H9 (cell line): ENCODE results near the gene TP53TG5. TPM values are rescaled to one million over a fixed set of nuclear protein-coding genes. Genes with fewer than 3 reads are reported as not detected.

Experiments used
- DNase-seq: peaks from one replicate; pipeline ENCODE4 v3.0.0-alpha.2; 2017
- H2AFZ ChIP-seq: one replicate; pipeline ENCODE4 v1.6.1; 2013; ENCODE audit warnings: mild to moderate bottlenecking, low read length, control low read depth, moderate library complexity
- H2AK5ac ChIP-seq: 2 replicates; pipeline ENCODE4 v1.6.1; 2013; ENCODE audit warnings: low read length, control low read depth, mixed read lengths; ENCODE audit not compliant: insufficient read length
- H2BK120ac ChIP-seq: one replicate; pipeline ENCODE4 v1.6.1; 2013; ENCODE audit warnings: low read depth, mild to moderate bottlenecking, low read length, control low read depth, inconsistent platforms; ENCODE audit not compliant: poor library complexity, severe bottlenecking
- H2BK12ac ChIP-seq: 2 replicates; pipeline ENCODE4 v1.6.1; 2013; ENCODE audit warnings: low read length, control low read depth, mixed read lengths, low read depth; ENCODE audit not compliant: insufficient read length
- H2BK15ac ChIP-seq: 2 replicates; pipeline ENCODE4 v1.6.1; 2013; ENCODE audit warnings: low read depth, low read length, control low read depth
- H2BK20ac ChIP-seq: one replicate; pipeline ENCODE4 v1.6.1; 2013; ENCODE audit warnings: low read depth, mild to moderate bottlenecking, low read length, control low read depth, inconsistent platforms; ENCODE audit not compliant: poor library complexity, severe bottlenecking
- H2BK5ac ChIP-seq: 2 replicates; pipeline ENCODE4 v1.6.1; 2013; ENCODE audit warnings: low read length, control low read depth, mixed read lengths; ENCODE audit not compliant: insufficient read length
- H3K14ac ChIP-seq: 2 replicates; pipeline ENCODE4 v1.6.1; 2013; ENCODE audit warnings: low read length, control low read depth; ENCODE audit not compliant: insufficient read depth
- H3K18ac ChIP-seq: 2 replicates; pipeline ENCODE4 v1.6.1; 2013; ENCODE audit warnings: low read depth, mild to moderate bottlenecking, mixed read lengths, low read length, control low read depth; ENCODE audit not compliant: insufficient read length
- H3K23ac ChIP-seq: 2 replicates; pipeline ENCODE4 v1.6.1; 2013; ENCODE audit warnings: low read length, control low read depth, mixed read lengths, low read depth; ENCODE audit not compliant: insufficient read length
- H3K23me2 ChIP-seq: 2 replicates; pipeline ENCODE4 v1.6.1; 2013; ENCODE audit warnings: low read depth, mild to moderate bottlenecking, mixed read lengths, low read length, control low read depth; ENCODE audit not compliant: insufficient read length, poor library complexity, severe bottlenecking
- H3K27ac ChIP-seq: 2 replicates; pipeline ENCODE4 v1.5.1; 2013; ENCODE audit warnings: low read length, control low read depth, mixed read lengths, low read depth; ENCODE audit not compliant: insufficient read length
- H3K27me3 ChIP-seq: 2 replicates; pipeline ENCODE4 v1.6.1; 2013; ENCODE audit warnings: low read length, control low read depth, inconsistent platforms; ENCODE audit not compliant: insufficient read depth
- H3K4ac ChIP-seq: 2 replicates; pipeline ENCODE4 v1.6.1; 2013; ENCODE audit warnings: low read depth, mild to moderate bottlenecking, control low read depth, inconsistent platforms, low read length, moderate library complexity
- H3K4me1 ChIP-seq: 2 replicates; pipeline ENCODE4 v1.6.1; 2013; ENCODE audit warnings: low read length, control low read depth, inconsistent platforms; ENCODE audit not compliant: insufficient read depth
- H3K4me2 ChIP-seq: 2 replicates; pipeline ENCODE4 v1.6.1; 2013; ENCODE audit warnings: low read length, control low read depth, mixed read lengths; ENCODE audit not compliant: insufficient read length, insufficient read depth
- H3K56ac ChIP-seq: 2 replicates; pipeline ENCODE4 v1.6.1; 2013; ENCODE audit warnings: low read depth, mild to moderate bottlenecking, mixed read lengths, low read length, control low read depth; ENCODE audit not compliant: insufficient read length
- H3K79me1 ChIP-seq: 2 replicates; pipeline ENCODE4 v1.6.1; 2013; ENCODE audit warnings: low read depth, mild to moderate bottlenecking, moderate library complexity, low read length, control low read depth, inconsistent platforms; ENCODE audit not compliant: insufficient read depth, poor library complexity, severe bottlenecking
- H3K79me2 ChIP-seq: 2 replicates; pipeline ENCODE4 v1.6.1; 2013; ENCODE audit warnings: low read length, control low read depth, inconsistent platforms; ENCODE audit not compliant: insufficient read depth
- H3K9ac ChIP-seq: 2 replicates; pipeline ENCODE4 v1.6.1; 2013; ENCODE audit warnings: low read length, control low read depth, mixed read lengths; ENCODE audit not compliant: insufficient read length; ENCODE audit errors: extremely low read depth
- H3K9me3 ChIP-seq: one replicate; pipeline ENCODE4 v1.6.1; 2013; ENCODE audit warnings: low read depth, low read length, inconsistent platforms; ENCODE audit not compliant: control insufficient read depth
- H3T11ph ChIP-seq: one replicate; pipeline ENCODE4 v1.6.1; 2013; ENCODE audit warnings: mild to moderate bottlenecking, low read length, control low read depth, inconsistent platforms
- H4K20me1 ChIP-seq: one replicate; pipeline ENCODE4 v1.6.1; 2013; ENCODE audit not compliant: control insufficient read depth, insufficient read length, insufficient read depth
- H4K5ac ChIP-seq: 2 replicates; pipeline ENCODE4 v1.6.1; 2013; ENCODE audit warnings: low read depth, mild to moderate bottlenecking, mixed read lengths, low read length, control low read depth; ENCODE audit not compliant: insufficient read length
- H4K8ac ChIP-seq: replicated peaks from 2 replicates; pipeline ENCODE4 v1.6.1; 2013; ENCODE audit warnings: low read length, control low read depth, mixed read lengths, low read depth; ENCODE audit not compliant: insufficient read length
- H4K91ac ChIP-seq: 2 replicates; pipeline ENCODE4 v1.6.1; 2013; ENCODE audit warnings: low read depth, mild to moderate bottlenecking, moderate library complexity, mixed read lengths, low read length, control low read depth; ENCODE audit not compliant: insufficient read length
- H3K27ac Mint-ChIP-seq, 3 experiments: 2 replicates in 2 of 3; 3 replicates in 1 of 3; pipeline ENCODE4 v1.8.0; 2020 to 2021; ENCODE audit warnings: mixed read lengths in 3 of 3, mild to moderate bottlenecking in 1 of 3, moderate library complexity in 1 of 3
- H3K27me3 Mint-ChIP-seq: 2 replicates; pipeline ENCODE4 v1.8.0; 2021; ENCODE audit warnings: low read depth, mild to moderate bottlenecking, moderate library complexity, mixed read lengths
- H3K36me3 Mint-ChIP-seq, 3 experiments: 2 replicates in 2 of 3; 3 replicates in 1 of 3; pipeline ENCODE4 v1.8.0; 2020 to 2021; ENCODE audit warnings: low read depth in 3 of 3, mixed read lengths in 3 of 3; ENCODE audit not compliant: insufficient read depth in 1 of 3
- H3K4me1 Mint-ChIP-seq, 2 experiments: 2 replicates each; pipeline ENCODE4 v1.8.0; 2020; ENCODE audit warnings: mixed read lengths in 2 of 2
- H3K4me3 Mint-ChIP-seq, 2 experiments: 2 replicates in 1 of 2; 3 replicates in 1 of 2; pipeline ENCODE4 v1.8.0; 2020 to 2021; ENCODE audit warnings: mild to moderate bottlenecking in 2 of 2, mixed read lengths in 2 of 2, moderate library complexity in 1 of 2
- H3K9me3 Mint-ChIP-seq, 2 experiments: 2 replicates in 1 of 2; 3 replicates in 1 of 2; pipeline ENCODE4 v1.8.0; 2020; ENCODE audit warnings: mild to moderate bottlenecking in 2 of 2, mixed read lengths in 2 of 2, moderate library complexity in 1 of 2
- WGBS: extraction: QIAGEN DNeasy Blood & Tissue Kit; methylation state at CpG from one replicate; pipeline ENCODE4 v1.1.7; 2013; ENCODE audit warnings: missing lambda C conversion rate, low lambda C conversion rate, mixed read lengths; ENCODE audit not compliant: insufficient read length; ENCODE audit errors: extremely low coverage; 5-methylcytosine and 5-hydroxymethylcytosine counted together
- total RNA-seq: library from RNA; stranded (reverse); gene quantifications from 2 replicates; pipeline ENCODE4 v1.2.1, GENCODE V29; 2021
- TF ChIP-seq, protein P1 (sequence below): fragments of 200-600 bp; sonication (generic); conservative IDR thresholded peaks from 3 replicates; pipeline ENCODE4 v1.8.0; 2021; ENCODE audit warnings: antibody characterized with exemption, mild to moderate bottlenecking

TP53TG5 gene
- total RNA-seq, 1 experiment from 2014 or later, result not detected

DNA sequence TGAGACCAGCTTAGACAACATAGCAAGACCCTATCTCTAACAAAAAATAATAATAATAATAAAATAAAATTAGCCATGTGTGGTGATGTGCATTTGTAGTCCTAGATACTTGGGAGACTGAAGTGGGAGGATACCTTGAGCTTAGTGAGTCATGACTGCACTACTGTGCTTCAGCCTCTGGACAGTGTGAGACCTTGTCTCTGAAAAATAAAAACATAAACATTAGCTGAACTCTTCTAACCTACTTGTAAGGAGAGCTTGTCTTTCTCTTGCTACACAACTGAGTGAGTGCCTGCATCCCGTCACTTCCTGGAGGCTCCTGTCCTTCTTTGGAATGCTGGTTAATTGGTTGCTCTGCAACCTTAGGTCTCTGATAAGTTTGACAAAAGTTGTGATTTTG, 24.8 kb upstream of the TP53TG5 start:
- no peak overlapping the region for H3T11ph ChIP-seq
- no peak overlapping the region for H2BK20ac ChIP-seq
- no peak overlapping the region for H2AK5ac ChIP-seq
- no peak overlapping the region for H3K18ac ChIP-seq
- Mint-ChIP-seq H3K9me3 (peaks cover 33% of the 10 kb centered on the region in 2 experiments), H3K4me3 (no peak overlapping the region), H3K27ac (no peak overlapping the region), H3K4me1 (peaks cover 12 to 14% of the 10 kb centered on the region in 2 experiments), H3K27me3 (peaks cover 47% of the 10 kb centered on the region), H3K36me3 (peaks cover 7 to 25% (median 17%) of the 10 kb centered on the region in 3 experiments; a peak in 6 of 7 replicates)
- H3K14ac ChIP-seq, result no peak overlapping the region
- no peak overlapping the region for H3K27ac ChIP-seq
- no peak for DNase-seq
- no peak overlapping the region for H2AFZ ChIP-seq
- H3K4me1 ChIP-seq, result peaks cover 3% of the 10 kb centered on the region; the same call in 1 of the 2 replicates
- no peak overlapping the region for H2BK120ac ChIP-seq
- WGBS, result no CpG with 5 or more reads among the region's 1 CpG
- H4K8ac ChIP-seq, result no peak overlapping the region
- H4K20me1 ChIP-seq, result no peaks in the 10 kb centered on the region
- TF ChIP-seq, protein P1, sequence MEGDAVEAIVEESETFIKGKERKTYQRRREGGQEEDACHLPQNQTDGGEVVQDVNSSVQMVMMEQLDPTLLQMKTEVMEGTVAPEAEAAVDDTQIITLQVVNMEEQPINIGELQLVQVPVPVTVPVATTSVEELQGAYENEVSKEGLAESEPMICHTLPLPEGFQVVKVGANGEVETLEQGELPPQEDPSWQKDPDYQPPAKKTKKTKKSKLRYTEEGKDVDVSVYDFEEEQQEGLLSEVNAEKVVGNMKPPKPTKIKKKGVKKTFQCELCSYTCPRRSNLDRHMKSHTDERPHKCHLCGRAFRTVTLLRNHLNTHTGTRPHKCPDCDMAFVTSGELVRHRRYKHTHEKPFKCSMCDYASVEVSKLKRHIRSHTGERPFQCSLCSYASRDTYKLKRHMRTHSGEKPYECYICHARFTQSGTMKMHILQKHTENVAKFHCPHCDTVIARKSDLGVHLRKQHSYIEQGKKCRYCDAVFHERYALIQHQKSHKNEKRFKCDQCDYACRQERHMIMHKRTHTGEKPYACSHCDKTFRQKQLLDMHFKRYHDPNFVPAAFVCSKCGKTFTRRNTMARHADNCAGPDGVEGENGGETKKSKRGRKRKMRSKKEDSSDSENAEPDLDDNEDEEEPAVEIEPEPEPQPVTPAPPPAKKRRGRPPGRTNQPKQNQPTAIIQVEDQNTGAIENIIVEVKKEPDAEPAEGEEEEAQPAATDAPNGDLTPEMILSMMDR, result no peak
- H3K23me2 ChIP-seq, result peaks cover 21% of the 10 kb centered on the region
- H3K9me3 ChIP-seq, result no peaks in the 10 kb centered on the region
- H4K91ac ChIP-seq, result no peak overlapping the region
- peaks cover 4% of the 10 kb centered on the region; the same call in 1 of the 2 replicates for H3K27me3 ChIP-seq
- H2BK5ac ChIP-seq, result no peak overlapping the region
- H3K9ac ChIP-seq, result no peak overlapping the region
- H3K79me1 ChIP-seq, result no peaks in the 10 kb centered on the region
- no peak overlapping the region for H2BK12ac ChIP-seq
- no peak overlapping the region for H3K4me2 ChIP-seq
- H4K5ac ChIP-seq, result no peak overlapping the region
- no peak overlapping the region for H2BK15ac ChIP-seq
- no peak overlapping the region for H3K4ac ChIP-seq
- H3K56ac ChIP-seq, result no peak overlapping the region
- H3K23ac ChIP-seq, result no peak overlapping the region
- no peaks in the 10 kb centered on the region for H3K79me2 ChIP-seq
